ENCODE results near the gene LDB2. TPM values are rescaled to one million over a fixed set of nuclear protein-coding genes. Genes with fewer than 3 reads are reported as not detected.

LDB2 gene
- total RNA-seq, 4 donors from 2014 or later: 48.8 to 298 (median 152) TPM

DNA sequence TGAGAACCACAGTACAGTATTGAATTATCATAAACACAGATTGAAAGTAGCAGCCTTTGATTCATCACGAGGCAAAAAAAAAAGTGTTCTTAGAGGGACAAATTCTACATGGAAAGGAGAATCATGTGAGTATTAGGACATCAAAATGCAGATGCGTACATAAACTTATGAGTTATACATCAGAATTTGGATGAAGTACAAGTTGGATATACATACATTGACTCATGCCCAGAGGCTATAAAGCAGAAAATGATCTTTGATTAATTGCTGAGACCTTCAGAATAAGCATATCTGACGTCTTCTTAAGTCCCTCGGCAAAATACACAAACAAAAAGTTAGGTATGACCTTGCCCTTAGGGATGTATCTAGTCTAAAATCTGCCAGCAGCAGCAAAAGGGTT, 206.4 kb downstream of the LDB2 start:
- H3K36me3 ChIP-seq: no peaks in the 10 kb centered on the region
- H3K4me1 ChIP-seq: peaks cover 0 to 3% of the 10 kb centered on the region in 2 donors
- intact Hi-C loops (cut with DNase I; ENCODE audit: low total_unique reads): no loop called here
- H3K4me3 ChIP-seq: no peak overlapping the region
- peak overlapping the region; percentile 79 to 85 for H3K27ac ChIP-seq
- TF ChIP-seq POLR2A (IDR thresholded peaks at IDR 0.05): no peak
- TF ChIP-seq, protein P1, sequence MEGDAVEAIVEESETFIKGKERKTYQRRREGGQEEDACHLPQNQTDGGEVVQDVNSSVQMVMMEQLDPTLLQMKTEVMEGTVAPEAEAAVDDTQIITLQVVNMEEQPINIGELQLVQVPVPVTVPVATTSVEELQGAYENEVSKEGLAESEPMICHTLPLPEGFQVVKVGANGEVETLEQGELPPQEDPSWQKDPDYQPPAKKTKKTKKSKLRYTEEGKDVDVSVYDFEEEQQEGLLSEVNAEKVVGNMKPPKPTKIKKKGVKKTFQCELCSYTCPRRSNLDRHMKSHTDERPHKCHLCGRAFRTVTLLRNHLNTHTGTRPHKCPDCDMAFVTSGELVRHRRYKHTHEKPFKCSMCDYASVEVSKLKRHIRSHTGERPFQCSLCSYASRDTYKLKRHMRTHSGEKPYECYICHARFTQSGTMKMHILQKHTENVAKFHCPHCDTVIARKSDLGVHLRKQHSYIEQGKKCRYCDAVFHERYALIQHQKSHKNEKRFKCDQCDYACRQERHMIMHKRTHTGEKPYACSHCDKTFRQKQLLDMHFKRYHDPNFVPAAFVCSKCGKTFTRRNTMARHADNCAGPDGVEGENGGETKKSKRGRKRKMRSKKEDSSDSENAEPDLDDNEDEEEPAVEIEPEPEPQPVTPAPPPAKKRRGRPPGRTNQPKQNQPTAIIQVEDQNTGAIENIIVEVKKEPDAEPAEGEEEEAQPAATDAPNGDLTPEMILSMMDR (IDR thresholded peaks at IDR 0.05): no peak
- no peak for DNase-seq
- H3K9me3 ChIP-seq: no peaks in the 10 kb centered on the region
- H3K27me3 ChIP-seq: no peaks in the 10 kb centered on the region

DNA sequence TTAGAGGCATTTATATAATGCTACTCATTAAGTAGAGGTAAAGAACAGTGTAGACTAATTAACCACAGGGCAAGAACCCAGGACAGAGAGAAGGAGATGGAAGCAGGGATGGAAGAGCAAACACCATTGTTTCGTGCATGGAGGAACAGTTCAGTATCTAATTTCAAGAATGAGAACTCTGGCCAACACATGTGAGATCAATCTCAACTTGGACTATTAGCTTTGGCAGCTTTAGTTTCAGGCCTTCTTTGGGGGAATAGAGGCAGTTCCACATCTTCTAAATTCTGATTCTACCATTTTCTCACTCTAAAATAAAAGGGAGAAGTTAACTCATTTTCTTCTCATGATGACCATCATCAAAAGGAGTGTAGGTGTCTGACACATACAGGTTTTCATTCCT, 207.0 kb downstream of the LDB2 start:
- no peaks in the 10 kb centered on the region for H3K9me3 ChIP-seq
- peaks cover 0 to 3% of the 10 kb centered on the region in 2 donors for H3K4me1 ChIP-seq
- TF ChIP-seq, protein P1 (IDR thresholded peaks at IDR 0.05): no peak
- TF ChIP-seq POLR2A (IDR thresholded peaks at IDR 0.05): no peak
- no peak overlapping the region for H3K4me3 ChIP-seq
- no peak for DNase-seq
- H3K36me3 ChIP-seq: no peaks in the 10 kb centered on the region
- intact Hi-C loops (cut with DNase I; ENCODE audit: low total_unique reads): no loop called here
- H3K27me3 ChIP-seq: no peaks in the 10 kb centered on the region
- peak overlapping the region; percentile 79 to 85 for H3K27ac ChIP-seq

DNA sequence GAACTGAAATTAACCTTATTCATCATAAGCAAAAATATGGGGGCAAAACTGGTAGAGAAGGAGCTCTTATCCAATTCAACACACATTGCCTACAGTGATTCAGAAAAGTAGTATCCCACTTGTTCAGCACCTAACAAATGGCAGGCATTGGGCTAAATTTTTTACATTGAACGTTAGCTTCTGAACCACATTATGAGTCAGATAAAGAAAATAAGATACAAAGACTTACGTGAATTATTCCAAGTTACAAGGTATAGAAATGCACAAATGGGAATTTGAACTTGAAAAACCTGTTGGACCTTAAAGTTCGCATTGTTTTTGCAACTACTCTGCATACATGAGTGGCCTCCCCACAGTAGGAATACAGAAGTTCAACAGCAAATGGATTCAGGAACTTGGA, 210.6 kb downstream of the LDB2 start:
- H3K9me3 ChIP-seq: no peaks in the 10 kb centered on the region
- no peak for DNase-seq
- H3K36me3 ChIP-seq: no peaks in the 10 kb centered on the region
- no peaks in the 10 kb centered on the region for H3K27me3 ChIP-seq
- intact Hi-C loops (cut with DNase I; ENCODE audit: low total_unique reads): no loop called here
- H3K4me1 ChIP-seq: peaks cover 0 to 10% of the 10 kb centered on the region in 2 donors
- TF ChIP-seq, protein P1 (IDR thresholded peaks at IDR 0.05): no peak
- TF ChIP-seq POLR2A (IDR thresholded peaks at IDR 0.05): no peak
- H3K4me3 ChIP-seq: no peak overlapping the region
- no peak overlapping the region for H3K27ac ChIP-seq

DNA sequence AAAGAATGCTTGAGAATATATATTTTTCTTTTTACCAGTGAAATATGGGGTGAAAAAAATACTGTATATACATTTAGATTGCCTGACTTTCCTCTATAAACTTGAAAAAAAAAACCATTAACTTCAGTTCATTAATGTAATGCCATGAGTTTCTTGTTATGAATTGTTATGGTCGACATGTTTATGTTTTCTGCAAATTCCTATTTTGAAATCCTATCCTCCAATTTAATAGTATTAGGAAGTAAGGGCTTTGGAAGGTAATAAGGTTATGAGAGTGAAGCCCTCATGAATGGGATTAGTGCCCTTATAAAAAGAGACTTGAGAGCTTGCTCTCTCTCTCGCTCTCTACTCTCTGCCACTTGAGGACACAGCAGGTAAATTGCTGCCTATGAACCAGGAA, 211.4 kb downstream of the LDB2 start:
- TF ChIP-seq, protein P1 (IDR thresholded peaks at IDR 0.05): no peak
- no peak for TF ChIP-seq POLR2A (IDR thresholded peaks at IDR 0.05)
- Histone ChIP-seq H3K4me3 (no peak overlapping the region), H3K27me3 (no peaks in the 10 kb centered on the region), H3K36me3 (no peaks in the 10 kb centered on the region), H3K9me3 (no peaks in the 10 kb centered on the region), H3K27ac (peak overlapping the region; percentile 41 to 66), H3K4me1 (peaks cover 0 to 10% of the 10 kb centered on the region in 2 donors)
- intact Hi-C loops (cut with DNase I; ENCODE audit: low total_unique reads): no loop called here
- no peak for DNase-seq

DNA sequence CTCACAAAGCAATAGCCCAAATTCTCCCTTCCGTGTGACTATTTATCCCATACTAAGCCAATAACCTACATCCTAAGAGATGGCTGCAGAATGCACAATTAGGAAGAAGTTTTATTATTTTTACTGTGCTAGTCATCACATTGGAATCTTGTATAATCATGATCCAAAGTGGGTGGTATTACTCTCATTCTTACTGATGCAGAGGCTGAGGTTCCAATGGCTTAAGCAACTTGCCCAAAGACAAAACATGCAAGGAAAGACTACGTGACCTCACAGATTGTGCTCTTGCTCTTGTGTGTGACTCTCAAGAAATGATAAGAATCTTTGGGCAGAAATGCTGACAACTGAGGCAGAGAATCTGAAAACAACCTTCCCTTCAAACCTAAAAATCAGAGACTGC, 212.2 kb downstream of the LDB2 start:
- Histone ChIP-seq H3K36me3 (no peaks in the 10 kb centered on the region), H3K27me3 (no peaks in the 10 kb centered on the region), H3K9me3 (no peaks in the 10 kb centered on the region), H3K4me3 (no peak overlapping the region), H3K4me1 (peaks cover 0 to 10% of the 10 kb centered on the region in 2 donors), H3K27ac (peak overlapping the region; percentile 66)
- intact Hi-C loops (cut with DNase I; ENCODE audit: low total_unique reads): no loop called here
- DNase-seq: no peak
- TF ChIP-seq, protein P1 (IDR thresholded peaks at IDR 0.05): no peak
- no peak for TF ChIP-seq POLR2A (IDR thresholded peaks at IDR 0.05)

All from uterus (tissue), 4 donors.